DND-41 (cell line): ENCODE results near the gene NARF.

Experiments
- ATAC-seq: fragments of 200-7000 bp; cut with Tn5 transposase; 3 replicates; pipeline ENCODE4 v1.9.1; 2021; ENCODE audit warnings: low read depth; ENCODE audit not compliant: insufficient read depth
- DNase-seq: peaks from one replicate; pipeline ENCODE4 v3.0.0-alpha.2; 2020
- H2AFZ ChIP-seq: 2 replicates; pipeline ENCODE4 v1.6.0; 2012; ENCODE audit warnings: low read depth, low read length
- H3K27ac ChIP-seq: 2 replicates; pipeline ENCODE4 v1.5.1; 2012; ENCODE audit warnings: low read length, inconsistent platforms
- H3K27me3 ChIP-seq: fragments of 200-600 bp; sonication (generic); 2 replicates; pipeline ENCODE4 v1.6.0; 2012; ENCODE audit warnings: low read length, mild to moderate bottlenecking, inconsistent platforms; ENCODE audit not compliant: insufficient read depth, poor library complexity
- H3K36me3 ChIP-seq: 2 replicates; pipeline ENCODE4 v1.5.1; 2012; ENCODE audit warnings: low read length, inconsistent platforms; ENCODE audit not compliant: insufficient read depth
- H3K4me1 ChIP-seq: 2 replicates; pipeline ENCODE4 v1.5.1; 2012; ENCODE audit warnings: mild to moderate bottlenecking, low read length; ENCODE audit not compliant: insufficient read depth
- H3K4me2 ChIP-seq: 2 replicates; pipeline ENCODE4 v1.6.0; 2012; ENCODE audit warnings: mild to moderate bottlenecking, moderate library complexity, low read length, inconsistent platforms; ENCODE audit not compliant: insufficient read depth
- H3K4me3 ChIP-seq, 2 experiments: fragments of 200-600 bp in 1 of 2; shearing (Covaris generic) in 1 of 2; 2 replicates each; pipeline ENCODE4 v1.5.1; 2012 to 2016; ENCODE audit warnings: inconsistent platforms in 2 of 2, low read length in 2 of 2, mild to moderate bottlenecking in 2 of 2, low read depth in 1 of 2, moderate library complexity in 1 of 2
- H3K79me2 ChIP-seq: 2 replicates; pipeline ENCODE4 v1.6.0; 2012; ENCODE audit warnings: low read length, inconsistent platforms; ENCODE audit not compliant: insufficient read depth
- H3K9ac ChIP-seq: 2 replicates; pipeline ENCODE4 v1.6.0; 2012; ENCODE audit warnings: low read depth, mild to moderate bottlenecking, inconsistent platforms, low read length, moderate library complexity
- H3K9me3 ChIP-seq: 2 replicates; pipeline ENCODE4 v1.5.1; 2012; ENCODE audit warnings: low read length, moderate library complexity, mild to moderate bottlenecking, inconsistent platforms; ENCODE audit not compliant: insufficient read depth, severe bottlenecking
- H4K20me1 ChIP-seq: 2 replicates; pipeline ENCODE4 v1.6.0; 2012; ENCODE audit warnings: low read length; ENCODE audit not compliant: insufficient read depth
- CTCF ChIP-seq: IDR thresholded peaks from 2 replicates; pipeline ENCODE4 v1.5.1; 2012; ENCODE audit warnings: borderline replicate concordance, low read length, moderate library complexity, mild to moderate bottlenecking; ENCODE audit not compliant: poor library complexity, severe bottlenecking; ENCODE audit errors: extremely low read depth
- EZH2 ChIP-seq: IDR thresholded peaks from 3 replicates; pipeline ENCODE4 v1.6.1; 2012; ENCODE audit warnings: borderline replicate concordance, low read depth, mild to moderate bottlenecking, moderate library complexity, low read length, inconsistent platforms; ENCODE audit not compliant: severe bottlenecking

The NARF gene

DNA sequence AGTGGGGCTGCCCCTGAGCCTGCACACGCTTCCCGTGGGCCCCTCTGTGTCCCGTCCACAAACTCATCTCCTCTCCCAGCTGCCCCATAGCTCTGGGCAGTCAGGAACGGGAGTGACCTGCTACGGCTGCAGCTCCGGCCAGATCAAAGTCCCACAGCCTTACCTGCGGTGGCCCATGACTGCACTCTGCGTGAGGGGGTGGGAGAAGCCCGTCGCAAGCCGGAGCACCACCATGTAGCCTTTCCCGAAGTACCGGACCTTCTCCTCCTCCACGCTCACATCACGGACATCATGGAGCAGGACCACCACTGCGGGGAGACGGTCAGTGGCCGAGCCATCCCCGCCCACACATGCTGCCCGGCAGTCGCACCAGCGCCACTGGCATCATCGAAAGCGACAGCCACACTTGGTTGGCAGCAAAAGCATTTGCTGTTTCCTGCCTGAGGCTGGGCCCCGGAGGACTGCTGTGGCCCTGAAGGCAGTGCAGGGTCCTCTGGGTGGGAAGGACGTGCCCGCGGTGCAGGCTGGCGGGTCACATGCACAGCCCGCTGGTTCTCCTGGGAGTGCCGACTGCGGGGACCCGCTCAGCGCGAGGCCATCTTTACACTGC is 14.2 kb upstream of the NARF start:
- no peak overlapping the region for H2AFZ ChIP-seq
- H3K4me2 ChIP-seq = no peak overlapping the region
- H3K27me3 ChIP-seq = no peaks in the 10 kb centered on the region
- no peak overlapping the region for H3K4me3 ChIP-seq
- peaks cover 68% of the 10 kb centered on the region for H3K36me3 ChIP-seq
- H3K27ac ChIP-seq = no peak overlapping the region
- TF ChIP-seq EZH2 = no peak
- no peak for TF ChIP-seq CTCF
- no peak overlapping the region for H3K9ac ChIP-seq
- peaks cover 39% of the 10 kb centered on the region for H3K79me2 ChIP-seq
- no peaks in the 10 kb centered on the region for H3K9me3 ChIP-seq
- peaks cover 59% of the 10 kb centered on the region for H4K20me1 ChIP-seq
- ATAC-seq (no peak), DNase-seq (no peak)
- H3K4me1 ChIP-seq = peaks cover 16% of the 10 kb centered on the region

DNA sequence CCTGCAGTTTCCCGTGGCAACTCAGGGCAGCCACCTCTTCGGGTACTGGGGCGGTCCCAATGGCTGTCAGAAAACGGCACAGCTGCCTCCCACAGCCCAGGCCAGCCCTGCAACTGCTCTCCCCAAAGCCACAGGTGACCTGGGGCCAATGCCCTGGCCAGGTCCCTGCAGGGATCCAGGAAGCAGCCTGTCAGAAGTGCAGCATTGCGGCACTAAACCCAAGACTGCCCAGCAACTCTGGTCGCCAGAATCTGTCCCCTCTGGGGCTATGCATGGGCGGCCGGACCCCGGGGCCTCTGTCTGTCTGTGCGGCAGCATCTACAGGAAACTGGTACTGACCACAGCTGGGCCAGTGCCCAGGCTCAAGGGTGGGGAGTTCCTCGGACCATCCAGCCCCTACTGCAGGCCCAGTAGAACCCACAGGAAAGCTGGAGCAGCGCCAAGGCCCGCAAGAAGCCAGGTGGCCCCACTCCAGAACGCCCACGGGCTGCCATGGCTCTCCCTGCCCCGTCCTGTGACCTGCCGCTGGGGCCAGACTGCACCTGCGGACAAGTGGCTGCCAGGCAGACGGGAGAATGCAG is 13.5 kb upstream of the NARF start:
- DNase-seq (no peak), ATAC-seq (no peak)
- peaks cover 45% of the 10 kb centered on the region for H3K79me2 ChIP-seq
- H3K27me3 ChIP-seq = no peaks in the 10 kb centered on the region
- H3K36me3 ChIP-seq = peaks cover 63% of the 10 kb centered on the region
- no peak overlapping the region for H2AFZ ChIP-seq
- H3K27ac ChIP-seq = no peak overlapping the region
- no peak overlapping the region for H3K9ac ChIP-seq
- no peaks in the 10 kb centered on the region for H3K9me3 ChIP-seq
- peaks cover 55% of the 10 kb centered on the region for H4K20me1 ChIP-seq
- peaks cover 23% of the 10 kb centered on the region for H3K4me1 ChIP-seq
- H3K4me3 ChIP-seq = no peak overlapping the region
- TF ChIP-seq EZH2 = no peak
- no peak for TF ChIP-seq CTCF
- H3K4me2 ChIP-seq = no peak overlapping the region

GRCh38 chr17:82445542-82445941 is 13.0 kb upstream of the NARF start:
- H3K27me3 ChIP-seq = no peaks in the 10 kb centered on the region
- H4K20me1 ChIP-seq = peaks cover 52% of the 10 kb centered on the region
- H3K36me3 ChIP-seq = peaks cover 62% of the 10 kb centered on the region
- peaks cover 23% of the 10 kb centered on the region for H3K4me1 ChIP-seq
- H3K27ac ChIP-seq = no peak overlapping the region
- H2AFZ ChIP-seq = no peak overlapping the region
- H3K4me2 ChIP-seq = no peak overlapping the region
- TF ChIP-seq EZH2 = no peak
- no peak for TF ChIP-seq CTCF
- no peak overlapping the region for H3K4me3 ChIP-seq
- no peak overlapping the region for H3K9ac ChIP-seq
- peaks cover 50% of the 10 kb centered on the region for H3K79me2 ChIP-seq
- DNase-seq (no peak), ATAC-seq (no peak)
- H3K9me3 ChIP-seq = no peaks in the 10 kb centered on the region

DNA sequence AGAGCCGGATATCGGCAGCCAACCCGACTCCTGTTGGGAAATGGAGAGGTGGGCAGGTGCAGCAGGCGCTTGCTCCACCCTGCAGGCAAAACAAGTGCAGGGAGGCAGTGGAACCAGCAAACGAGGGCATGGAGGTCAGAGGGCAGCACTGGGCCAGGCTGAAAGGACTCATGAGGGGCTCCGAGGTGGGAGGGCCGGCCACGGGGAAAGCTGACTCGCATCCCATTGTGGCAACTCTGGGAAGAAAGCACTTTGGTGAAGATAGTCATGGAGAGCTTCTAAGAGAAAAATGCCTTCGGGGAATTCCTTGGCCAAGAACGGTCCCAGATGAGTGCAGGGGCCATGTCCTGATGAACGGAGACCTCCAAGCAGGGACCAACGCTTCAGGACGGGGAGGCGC is 12.4 kb upstream of the NARF start:
- no peak for ATAC-seq

More for the DNA sequence above, 12.4 kb upstream of the NARF start:
- H3K27me3 ChIP-seq = no peaks in the 10 kb centered on the region
- peaks cover 26% of the 10 kb centered on the region for H3K4me1 ChIP-seq
- H3K9ac ChIP-seq = no peak overlapping the region
- H3K27ac ChIP-seq = peak overlapping the region; percentile 6; the same call in 1 of the 2 replicates
- H3K79me2 ChIP-seq = peaks cover 54% of the 10 kb centered on the region
- H4K20me1 ChIP-seq = peaks cover 52% of the 10 kb centered on the region
- TF ChIP-seq EZH2 (no peak), CTCF (no peak)
- H2AFZ ChIP-seq = no peak overlapping the region
- H3K36me3 ChIP-seq = peaks cover 62% of the 10 kb centered on the region
- no peak for DNase-seq
- H3K4me3 ChIP-seq = no peak overlapping the region
- H3K9me3 ChIP-seq = no peaks in the 10 kb centered on the region
- no peak overlapping the region for H3K4me2 ChIP-seq
